Adrenal gland (tissue), 5 donors: ENCODE measurements around the gene ZNF644.

Experiments
- CTCF ChIP-seq, 6 experiments: fragments of 450-650 bp in 4 of 6; fragments of 200-600 bp in 2 of 6; sonication (generic) in 1 of 6; IDR thresholded peaks; 1 replicate in 5 of 6; 2 replicates in 1 of 6; pipeline versions ENCODE4 v1.5.1 to v1.8.0; 2016 to 2021; ENCODE audit warnings: antibody characterized with exemption in 6 of 6, mild to moderate bottlenecking in 2 of 6, moderate library complexity in 1 of 6
- POLR2A ChIP-seq, 2 donors: fragments of 450-650 bp; IDR thresholded peaks; one replicate each; pipeline ENCODE4 v1.6.1; 2017; ENCODE audit warnings: antibody characterized with exemption in 2 of 2, mild to moderate bottlenecking in 2 of 2, moderate library complexity in 1 of 2
- donor health status: DM: no; HTN: no; CAD: no.

DNA sequence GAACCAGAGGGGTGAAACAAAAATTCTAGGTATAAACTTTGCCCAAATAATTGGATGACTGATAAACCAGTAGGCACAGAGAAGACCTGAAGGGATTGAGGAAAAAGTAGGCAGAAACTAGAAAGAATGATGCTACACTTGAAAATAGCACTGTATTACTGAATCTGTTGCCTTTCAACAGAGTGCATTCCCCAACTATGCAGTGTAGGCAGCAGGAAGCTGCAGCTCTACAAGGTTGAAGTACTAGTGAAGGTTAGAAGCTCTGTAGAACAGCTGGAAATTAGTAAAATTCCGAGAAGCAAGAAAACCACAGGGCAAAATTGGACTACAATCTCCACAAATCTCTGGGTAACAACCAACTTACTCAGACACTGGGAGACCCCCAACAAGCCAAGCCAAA, 27.4 kb downstream of the ZNF644 start:
- TF ChIP-seq CTCF (IDR thresholded peaks at IDR 0.05), result no peak
- no peak for TF ChIP-seq POLR2A (IDR thresholded peaks at IDR 0.05)
